Stimulated activated CD4-positive, alpha-beta T cell treated with anti-CD3 and anti-CD28 coated beads, Interleukin-2, amount 100 ng/mL, for 48 hours (primary cell): Measurements from ENCODE around the gene MBD5.

Source experiments
- DNase-seq, 2 donors: peaks; one replicate each; pipeline ENCODE4 v3.0.0-alpha.2; 2020

MBD5 gene

DNA sequence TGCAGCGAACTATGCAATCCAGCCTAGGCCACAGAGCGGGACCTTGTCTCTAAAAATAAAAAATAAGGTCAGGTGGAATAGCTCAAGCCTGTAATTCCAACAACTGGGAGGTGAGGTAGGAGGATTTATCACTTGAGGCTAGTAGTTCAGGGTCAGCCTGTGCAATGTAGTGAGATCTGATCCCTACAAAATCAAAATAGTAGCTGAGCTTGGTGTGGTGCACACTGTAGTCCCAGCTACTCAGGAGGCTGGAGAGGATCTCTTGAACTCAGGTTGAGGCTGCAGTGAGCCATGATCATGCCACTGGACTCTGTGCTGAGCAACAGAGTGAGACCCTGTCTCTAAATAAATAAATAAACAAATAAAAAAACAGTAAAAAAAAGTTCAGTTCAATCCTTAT is 5.7 kb downstream of the MBD5 start:
- DNase-seq, result no peak

DNA sequence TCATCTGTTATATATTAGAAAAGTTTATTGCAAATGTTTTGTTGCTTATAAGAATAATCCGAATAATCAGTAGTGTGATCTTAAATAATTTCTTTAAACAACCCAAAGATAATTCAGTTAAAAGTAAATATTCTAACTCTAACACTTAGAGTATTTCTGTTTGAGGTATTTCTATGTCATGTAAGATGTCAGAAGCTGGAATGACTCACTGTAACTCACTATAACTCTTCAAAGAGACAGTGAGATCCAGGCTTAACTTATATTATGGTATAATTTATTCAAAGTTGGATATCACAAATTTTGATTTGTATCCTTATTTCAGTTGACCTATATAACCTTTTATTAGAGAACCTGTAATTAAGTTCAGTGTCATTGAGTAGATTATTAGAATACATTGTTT is 6.9 kb downstream of the MBD5 start:
- no peak for DNase-seq

DNA sequence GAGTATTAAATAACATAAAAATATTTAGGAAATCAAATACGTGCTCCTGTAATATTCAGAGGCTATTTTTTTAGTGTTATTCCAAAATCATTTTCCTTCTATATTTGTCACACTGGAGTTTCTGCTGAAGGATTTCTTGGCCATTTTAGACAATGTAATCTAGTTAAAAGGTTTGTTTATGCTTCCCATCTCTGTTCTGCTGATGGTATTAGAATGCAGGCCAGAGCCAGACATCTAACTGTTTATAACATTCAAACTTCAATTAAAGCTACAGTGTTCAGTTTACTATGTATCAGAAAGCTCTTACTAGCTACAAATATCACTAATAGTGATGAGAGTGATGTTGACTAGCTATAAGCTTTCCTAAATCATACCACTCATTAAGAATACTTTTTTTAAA is 7.9 kb downstream of the MBD5 start:
- no peak for DNase-seq

DNA sequence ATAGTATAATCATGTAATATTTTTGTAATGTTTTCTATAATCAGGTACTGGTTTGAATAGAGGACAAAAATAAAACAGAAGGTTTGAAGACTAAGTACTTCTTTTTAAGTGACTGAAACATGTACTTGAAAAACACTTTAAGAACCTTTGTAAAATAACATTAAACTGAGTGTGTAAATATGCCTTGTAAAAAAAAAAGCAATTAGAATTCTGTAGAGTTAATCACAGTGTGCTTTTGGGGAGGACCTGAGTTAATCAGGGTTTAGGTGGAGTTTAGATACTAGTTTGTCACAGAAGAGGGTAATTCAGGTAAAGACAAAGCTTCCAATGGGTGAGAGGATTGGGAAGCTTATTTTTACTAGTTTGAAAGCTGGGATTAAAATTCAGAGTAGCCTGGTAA is 10.3 kb downstream of the MBD5 start:
- no peak for DNase-seq

DNA sequence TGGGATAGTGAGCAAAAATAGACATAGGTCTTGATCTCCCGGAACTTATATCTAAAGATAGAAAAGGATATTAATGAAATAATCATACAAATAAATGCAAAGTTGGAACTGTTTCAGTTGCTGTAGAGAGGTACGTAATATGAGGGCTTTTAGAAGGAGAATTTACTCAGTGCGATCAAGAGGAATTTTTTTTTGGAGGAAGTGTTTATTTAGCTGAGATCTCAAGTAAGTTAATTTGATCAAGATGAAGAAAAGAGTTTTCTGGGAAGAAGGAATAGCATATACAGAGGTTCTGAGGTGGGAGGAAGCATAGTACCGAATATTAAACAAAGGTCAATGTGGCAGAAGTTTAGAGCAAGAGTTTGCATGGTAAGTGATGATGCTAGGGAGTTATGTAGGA is 11.3 kb downstream of the MBD5 start:
- DNase-seq, result no peak

DNA sequence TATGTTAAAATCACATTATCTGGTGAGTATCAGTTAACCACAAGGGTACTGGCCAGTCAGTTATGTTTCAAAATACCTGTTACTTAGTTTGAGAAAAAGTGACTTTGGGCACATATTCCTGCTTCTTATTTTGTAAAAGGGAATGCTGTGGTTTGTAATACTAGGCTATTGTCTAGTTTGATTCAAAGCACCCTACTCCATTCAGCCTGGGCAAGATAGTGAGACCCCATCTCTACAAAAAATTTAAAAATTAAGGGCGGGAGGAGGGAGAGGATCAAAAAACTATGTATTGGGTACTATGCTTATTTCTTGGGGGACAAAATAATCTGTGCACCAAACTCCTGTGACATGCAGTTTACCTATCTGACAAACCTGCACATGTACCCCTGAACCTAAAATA is 18.9 kb downstream of the MBD5 start:
- DNase-seq, result no peak

DNA sequence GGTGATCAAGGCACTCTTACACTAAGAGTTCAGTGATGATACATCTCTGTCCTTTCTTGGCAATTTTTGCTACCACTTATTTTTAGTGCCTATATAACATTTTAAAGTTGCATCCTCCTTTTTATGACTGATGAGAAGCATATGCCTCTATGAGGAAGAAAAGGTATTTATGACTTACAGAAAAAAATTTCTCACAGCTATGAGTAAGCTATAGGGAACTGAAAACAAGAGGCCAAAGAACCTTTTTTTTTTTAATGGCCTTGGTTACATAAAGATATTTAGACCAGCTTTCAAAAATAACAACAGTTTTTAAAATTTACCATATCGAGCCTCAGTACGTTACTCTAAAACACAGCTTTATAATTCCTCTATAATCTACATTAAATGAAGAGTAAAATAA is 21.3 kb downstream of the MBD5 start:
- no peak for DNase-seq

DNA sequence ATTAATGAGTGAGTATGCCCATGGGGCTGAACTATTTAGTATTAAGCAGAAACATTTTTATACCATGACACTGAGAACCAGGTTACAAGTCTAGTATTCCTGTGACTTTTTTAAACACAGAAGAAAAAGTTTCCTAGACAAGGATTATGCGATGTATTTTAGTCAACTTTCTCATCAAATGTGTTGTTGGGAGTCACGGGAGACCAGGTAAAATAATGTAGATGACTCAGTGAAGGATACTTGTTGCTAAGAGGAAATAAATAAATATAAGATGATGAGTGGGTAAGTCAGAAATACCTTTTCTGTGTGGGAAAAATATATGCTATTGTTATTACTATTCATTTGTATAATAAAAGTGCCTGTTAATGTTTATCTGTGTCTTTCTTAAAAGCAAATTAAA is 23.4 kb downstream of the MBD5 start:
- no peak for DNase-seq

DNA sequence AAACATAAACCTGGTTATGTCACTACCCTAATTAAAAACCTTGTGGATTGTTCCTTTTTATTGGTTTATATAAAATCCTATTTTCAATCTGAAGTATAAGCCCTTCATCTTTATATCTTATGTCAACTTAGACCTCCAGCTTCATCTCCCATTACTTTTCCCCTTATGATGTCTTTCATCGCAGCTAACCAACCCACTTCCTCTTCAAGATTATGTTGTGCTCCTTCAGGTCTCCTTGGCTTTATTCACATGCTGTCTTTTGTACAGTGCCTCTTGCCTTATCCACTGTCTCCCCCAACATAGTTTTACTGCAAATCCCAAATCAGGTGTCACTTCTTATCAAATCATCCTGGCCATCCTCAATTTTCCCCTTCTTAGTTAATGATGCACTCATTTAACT is 25.9 kb downstream of the MBD5 start:
- no peak for DNase-seq

DNA sequence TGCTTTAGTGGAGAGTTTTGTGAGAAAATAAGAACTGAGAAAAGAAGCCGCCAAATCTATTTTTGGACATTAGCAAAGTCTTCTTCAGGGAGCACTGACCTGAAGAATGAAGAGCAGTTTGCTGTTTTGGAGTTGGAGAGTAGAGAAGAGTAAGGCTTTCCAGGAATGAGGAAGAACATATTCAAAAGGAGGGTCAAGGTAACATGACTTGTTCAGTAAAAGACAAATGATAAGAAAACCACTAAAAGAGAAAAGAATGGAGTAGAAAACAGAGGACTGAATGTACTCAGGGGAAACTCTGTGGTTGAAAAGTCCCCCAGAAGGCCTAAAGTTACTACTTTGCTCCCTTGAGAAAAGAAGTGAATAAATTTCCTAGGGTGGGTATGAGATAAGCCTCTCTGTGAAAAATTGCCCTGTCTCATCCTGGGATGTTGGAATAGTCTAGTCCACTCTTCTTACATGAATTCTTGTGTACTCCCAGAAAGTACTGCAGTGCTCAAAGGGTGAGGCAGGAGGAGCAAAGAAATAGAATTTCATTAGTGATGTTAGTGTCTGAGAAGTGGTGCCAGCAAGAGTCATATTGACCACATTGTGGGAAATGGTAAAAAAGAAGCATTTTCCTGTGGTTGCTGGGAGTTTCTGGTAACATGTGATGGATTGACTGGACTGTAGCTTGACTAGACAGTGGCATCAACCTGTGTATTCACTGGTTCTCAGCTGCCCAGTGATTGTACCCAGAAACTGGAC is 27.8 kb downstream of the MBD5 start:
- DNase-seq, result no peak

DNA sequence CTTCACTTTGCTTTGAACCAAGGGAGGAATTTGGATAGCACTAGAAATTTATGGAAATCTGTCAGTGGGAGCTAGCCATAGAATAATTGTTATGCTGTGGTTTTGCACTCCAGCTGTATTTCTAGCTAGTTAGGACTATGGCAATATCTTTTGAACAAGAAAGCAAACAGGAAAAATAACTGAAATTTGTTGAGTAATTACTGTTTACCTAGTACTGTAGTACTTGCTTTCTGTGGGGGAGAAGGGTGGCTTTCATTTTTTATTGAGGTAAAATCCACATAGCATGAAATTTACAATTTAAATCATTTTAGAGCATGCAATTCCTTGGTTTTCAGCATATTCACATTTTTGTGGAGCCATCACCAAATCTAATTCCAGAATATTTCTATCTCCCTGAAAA is 28.4 kb downstream of the MBD5 start:
- no peak for DNase-seq

DNA sequence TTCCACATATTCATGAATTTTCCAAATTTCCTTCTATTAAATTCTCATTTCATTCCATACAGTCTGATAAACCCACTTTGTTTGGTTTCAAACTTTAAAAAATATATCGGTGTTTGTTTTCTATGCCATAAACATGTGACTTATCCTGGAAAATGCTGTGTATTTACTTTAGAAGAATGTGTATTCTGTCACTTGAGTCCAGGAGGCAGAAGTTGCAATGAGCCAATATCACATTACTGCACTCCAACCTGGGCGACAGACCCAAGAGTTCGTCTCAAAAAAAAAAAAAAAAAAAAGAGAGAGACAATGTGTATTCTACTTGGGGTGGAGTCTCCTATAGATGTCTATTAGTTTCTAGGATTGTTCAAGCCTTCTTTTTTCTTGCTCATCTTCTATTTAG is 31.8 kb downstream of the MBD5 start:
- no peak for DNase-seq

DNA sequence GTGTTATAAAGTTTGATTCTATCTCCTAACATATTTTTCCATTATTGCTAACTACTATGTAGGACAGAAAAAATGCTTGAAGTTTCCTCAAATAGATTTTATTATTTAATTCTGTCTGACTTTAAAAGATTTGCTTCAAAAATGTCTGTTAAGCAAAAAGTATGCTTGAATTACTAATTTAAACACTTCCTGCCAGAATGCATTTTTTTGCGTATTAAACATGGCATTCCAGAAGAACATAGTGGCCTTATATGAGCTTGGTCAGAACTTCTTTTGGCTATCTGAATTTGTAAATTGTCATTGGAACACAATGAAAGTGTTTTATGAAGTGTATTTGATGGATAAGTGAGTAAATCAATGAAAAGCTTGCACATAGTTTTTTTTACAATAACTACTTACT is 37.8 kb downstream of the MBD5 start:
- DNase-seq, result no peak

DNA sequence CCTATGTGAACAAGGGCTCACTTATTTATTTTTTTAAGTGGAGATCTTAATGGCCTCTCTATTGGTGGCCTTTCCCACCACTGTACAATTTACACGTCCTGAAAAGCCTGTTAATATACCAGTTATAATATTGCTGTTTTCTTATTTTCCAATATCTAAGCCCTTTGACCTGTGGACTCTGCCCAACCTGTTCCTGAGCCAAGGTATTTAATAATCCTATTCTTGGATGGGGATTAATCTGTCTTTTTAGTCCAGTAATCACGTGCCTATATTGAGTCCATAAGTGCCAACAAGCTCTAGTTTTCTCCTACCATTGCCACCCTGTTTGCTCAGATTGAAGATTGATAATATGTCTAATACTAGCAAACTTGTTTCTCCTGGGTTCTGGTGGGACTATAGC is 42.7 kb downstream of the MBD5 start:
- DNase-seq, result no peak

DNA sequence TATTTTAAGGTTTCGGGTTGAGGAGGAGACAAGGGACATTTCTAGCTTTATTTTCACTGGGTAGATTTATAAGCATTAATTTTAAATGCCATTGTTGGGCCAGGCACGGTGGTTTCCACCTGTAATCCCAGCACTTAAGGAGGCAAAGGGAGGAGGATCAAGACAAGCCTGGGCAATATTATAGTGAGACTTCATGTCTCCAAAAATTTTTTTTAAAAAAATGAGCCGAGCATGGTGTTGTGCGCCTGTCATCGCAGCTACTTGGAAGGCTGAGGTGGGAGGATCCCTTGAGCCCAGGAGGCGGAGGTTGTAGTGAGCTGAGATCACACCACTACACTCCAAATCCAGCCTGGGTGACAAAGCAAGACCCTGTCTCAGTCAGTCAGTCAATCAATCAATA is 45.0 kb downstream of the MBD5 start:
- no peak for DNase-seq

DNA sequence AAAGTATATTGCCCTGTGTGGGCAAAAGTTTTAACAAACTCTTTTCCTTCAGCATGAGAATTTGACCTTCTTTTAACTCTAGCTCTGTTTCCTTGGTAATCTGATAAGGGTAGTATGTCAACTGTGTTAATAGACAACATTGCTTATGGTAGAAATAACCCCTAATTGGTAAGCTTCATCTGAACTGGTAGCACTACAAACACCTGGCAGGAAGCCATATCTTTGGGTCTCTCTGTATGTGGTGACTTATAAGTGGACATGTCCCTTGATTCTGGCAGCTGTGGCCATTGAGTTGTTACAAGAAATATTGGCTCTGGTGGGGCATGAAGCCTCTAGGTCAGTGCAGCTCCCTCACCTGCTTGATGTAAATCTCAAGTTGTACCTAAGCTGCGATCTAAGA is 46.9 kb downstream of the MBD5 start:
- no peak for DNase-seq

DNA sequence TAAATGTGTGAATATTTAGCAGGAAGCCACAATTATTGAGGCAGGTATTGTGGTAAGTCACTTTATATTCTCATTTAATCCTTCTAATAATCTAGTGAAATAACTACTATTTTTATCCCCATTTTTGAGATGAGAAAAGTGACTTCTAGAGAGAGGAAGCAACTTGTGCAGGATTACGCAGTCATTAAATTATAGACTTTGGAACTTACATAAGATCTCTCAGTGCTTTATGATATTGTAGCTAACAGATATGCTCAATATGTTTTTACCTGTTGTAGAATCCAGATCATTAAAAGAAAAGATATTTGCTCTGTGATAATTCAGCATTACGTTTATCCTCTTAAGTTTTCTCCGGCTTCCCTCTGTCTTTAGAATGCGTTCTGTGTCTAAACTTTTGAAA is 50.5 kb downstream of the MBD5 start:
- no peak for DNase-seq

DNA sequence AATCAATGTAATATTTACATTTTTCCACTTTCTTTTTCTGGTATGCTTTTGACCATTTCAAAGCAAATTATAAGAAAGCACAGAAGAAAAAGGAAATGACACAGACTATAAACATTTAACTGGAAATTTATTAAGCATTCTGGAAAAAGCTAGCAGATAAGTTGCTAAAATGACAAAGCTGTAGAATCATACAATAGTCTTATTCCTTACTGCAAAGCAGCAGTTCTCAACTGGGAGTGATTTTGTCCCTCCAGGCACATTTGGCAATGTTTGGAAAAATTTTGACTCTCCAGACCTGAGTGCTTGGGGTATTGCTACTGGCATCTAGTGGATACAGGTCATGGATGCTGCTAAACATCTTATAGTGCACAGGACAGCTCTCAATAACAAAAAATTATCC is 75.1 kb downstream of the MBD5 start:
- DNase-seq, result no peak

DNA sequence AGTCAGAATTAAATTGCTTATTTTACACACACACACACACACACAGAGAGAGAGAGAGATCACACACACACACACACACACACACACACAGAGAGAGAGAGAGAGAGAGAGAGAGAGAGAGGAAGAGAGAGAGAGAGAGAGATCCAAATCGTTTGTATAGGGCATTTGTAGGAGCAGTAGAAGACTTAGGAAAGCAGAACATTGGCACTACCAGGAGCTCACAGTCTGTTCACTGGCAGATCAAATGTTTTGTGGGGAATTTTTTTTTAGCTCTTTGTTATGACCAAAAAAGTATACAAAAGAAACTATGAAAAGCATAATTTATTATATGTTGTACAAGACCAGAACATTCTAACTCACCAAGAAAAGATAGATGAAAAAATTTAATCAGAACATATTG is 81.8 kb downstream of the MBD5 start:
- no peak for DNase-seq

DNA sequence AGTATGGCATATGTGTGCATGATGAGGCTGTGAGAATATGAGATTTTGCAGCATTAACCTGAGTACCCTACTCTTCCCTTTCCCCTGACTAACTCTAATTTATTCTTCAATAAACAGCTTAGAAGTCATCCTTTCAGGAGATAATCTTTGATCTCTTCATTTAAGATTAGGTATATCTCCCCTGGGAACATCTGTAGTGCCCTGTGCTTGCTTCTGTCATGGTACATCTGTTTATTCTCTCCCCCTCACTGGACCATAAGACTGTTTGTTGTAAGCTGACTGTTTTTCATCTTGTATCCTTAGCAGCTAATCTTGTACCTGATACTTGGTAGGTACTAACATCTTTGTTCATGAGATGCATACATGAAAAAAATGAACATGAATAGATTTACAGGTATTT is 83.1 kb downstream of the MBD5 start:
- DNase-seq, result no peak

DNA sequence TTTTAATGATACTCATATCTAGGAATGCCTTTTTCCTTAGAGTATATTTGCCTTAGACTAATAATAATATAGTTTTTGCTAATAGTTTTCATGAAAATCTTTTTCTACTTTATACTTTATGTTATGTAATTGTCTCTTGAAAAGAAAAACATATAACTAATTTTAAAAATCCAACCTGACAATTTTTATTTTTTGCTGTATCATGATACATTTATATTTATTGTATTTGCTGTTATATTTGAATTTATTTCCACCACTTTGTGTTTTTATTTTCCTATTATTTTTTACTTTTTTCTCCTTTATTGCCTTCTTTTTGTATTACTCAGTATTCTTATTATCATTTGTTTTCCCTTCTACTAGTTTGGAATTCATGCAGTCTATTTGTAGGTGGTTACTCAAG is 85.4 kb downstream of the MBD5 start:
- no peak for DNase-seq

DNA sequence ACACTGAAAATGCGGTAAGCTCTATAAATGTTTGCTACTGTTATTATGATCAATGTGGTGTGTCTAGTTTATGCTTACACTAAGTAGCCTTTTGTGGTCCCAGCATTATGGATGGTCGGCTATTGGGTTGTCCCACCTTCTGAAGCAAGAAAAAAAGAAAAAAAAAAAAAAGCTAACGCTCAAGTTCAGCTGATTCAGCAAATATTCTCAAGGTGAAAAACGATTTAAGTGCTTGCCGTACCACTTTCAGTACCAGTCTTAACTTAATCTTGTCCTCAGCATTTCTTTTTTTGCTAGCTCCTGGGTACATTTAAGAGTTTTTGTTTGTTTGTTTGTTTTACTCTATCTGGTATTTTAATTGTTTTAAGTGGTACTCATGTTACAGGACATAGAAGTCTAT is 87.5 kb downstream of the MBD5 start:
- DNase-seq, result no peak

DNA sequence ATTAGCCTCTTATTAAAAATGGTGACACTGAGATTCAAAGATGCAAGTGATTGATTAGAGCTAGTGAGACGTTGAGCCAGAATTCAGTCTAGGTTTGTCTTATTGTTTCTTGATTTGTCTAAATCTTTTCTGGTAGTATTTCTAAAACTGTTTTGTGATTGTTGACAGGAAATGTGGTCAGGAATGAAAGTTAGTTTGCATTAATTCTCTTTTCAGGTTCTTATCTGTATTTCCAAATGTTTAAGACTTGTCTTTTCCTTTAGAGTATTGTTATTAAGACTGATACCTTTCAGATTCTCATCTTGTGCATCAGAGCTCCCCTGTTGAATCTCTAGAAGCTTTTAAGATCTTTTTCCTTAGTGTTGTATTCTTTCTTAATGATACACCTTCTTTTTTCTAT is 89.3 kb downstream of the MBD5 start:
- no peak for DNase-seq

DNA sequence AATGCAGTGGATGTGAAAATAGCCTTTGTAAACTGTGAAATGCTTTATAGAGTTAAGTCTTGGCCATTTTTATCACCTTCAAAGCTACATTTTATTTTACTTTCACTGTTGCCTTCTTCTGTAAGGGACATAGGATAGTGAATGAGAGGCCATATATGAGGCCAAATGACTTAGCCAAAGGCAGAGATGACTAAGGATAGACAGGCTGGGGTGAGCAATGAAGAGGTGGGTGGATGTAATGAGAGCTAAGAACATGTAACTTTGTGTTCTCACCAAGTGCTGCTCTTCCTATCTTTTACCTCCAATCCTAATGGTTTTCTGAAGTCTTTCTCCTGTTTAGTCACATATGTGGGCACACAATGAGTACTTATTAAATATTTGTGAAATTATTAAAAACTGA is 101.9 kb downstream of the MBD5 start:
- DNase-seq, result no peak

DNA sequence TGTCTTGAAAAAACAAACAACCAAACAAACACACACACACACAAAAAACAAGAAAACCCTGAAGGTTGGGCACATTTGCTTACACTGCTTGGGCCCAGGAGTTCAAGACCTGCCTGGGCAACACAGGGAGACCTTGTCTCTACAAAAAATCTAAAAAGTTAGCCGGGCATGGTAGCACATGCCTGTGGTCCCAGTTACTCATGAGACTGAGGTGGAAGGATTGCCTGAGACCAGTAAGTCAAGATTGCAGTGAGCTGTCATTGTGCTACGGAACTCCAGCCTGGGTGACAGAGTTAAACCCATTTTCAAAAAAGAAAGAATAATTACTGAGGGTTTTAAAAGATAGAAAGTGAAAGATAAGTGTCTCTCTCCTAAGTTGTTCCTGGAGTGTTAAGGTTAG is 103.4 kb downstream of the MBD5 start:
- no peak for DNase-seq

DNA sequence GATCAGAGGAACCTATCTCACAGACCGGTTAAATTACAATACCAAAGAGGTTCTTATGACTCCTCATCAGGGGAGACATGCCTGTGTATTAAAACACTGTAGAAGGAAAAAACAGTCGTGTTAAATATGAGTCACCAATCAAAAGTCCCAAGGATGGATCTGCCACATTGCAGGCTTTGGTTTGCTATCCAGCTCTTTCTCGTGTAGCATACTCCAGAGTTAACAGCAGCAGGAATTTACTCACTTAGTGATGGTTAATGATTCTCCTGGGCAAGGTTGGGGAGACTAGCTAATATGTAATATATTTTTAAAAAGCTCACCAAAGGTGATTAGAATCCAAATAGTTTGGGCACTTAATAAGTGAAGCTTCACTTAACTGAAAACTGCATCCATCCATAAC is 109.7 kb downstream of the MBD5 start:
- no peak for DNase-seq
